ENCODE measurements around the gene TMEM54.
A peak's percentile ranks its signal among the peaks of the same experiment; 100 is the strongest.

TMEM54 gene

DNA sequence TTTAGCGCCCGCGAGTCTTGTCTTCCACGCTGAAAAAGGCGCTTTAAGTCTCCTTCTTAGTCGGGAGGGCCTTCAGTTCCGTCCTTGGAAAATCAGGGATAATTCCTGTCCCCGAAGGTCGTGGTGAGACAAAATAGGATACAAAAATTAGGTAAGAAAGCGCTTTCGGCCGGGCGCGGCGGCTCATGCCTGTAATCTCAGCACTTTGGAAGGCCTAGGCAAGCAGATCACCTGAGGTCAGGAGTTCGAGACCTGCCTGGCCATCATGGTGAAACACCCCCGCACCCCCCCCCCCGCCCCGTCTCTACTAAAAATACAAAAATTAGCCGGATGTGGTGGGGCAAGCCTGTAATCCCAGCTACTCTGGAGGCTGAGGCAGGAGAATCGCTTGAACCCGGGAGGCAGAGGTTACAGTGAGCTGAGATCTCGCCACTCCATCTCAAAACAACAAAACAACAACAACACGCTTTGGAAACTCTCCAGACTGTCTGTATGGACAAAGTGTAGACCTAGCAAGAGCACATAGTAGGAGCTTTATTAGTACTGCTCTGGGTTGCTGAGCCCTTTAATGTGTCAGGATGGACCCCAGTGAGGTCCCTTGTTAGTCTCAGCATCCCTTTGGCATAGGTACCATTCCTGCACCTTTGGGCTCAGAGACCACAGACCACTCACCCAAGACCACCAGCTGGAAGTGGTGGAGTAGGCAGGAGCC, 790 bp upstream of the TMEM54 start:
- ChIA-PET CTCF (interaction anchor here (0.6 to 1.5 kb wide), 5 partner anchors 9 to 405 kb away, joined by 3 read pairs; no protein-coding TSS in a partner anchor), POLR2A (ENCODE audit: low non-redundant PET) (no interaction called here)
- DNase-seq (ENCODE audit: low spot score): no peak
- peak overlapping the region; percentile 30; the same call in 1 of the 2 replicates for H3K27ac ChIP-seq
- TF ChIP-seq CTCF (conservative IDR thresholded peaks at IDR 0.05; ENCODE audit: low read depth): no peak

DNA sequence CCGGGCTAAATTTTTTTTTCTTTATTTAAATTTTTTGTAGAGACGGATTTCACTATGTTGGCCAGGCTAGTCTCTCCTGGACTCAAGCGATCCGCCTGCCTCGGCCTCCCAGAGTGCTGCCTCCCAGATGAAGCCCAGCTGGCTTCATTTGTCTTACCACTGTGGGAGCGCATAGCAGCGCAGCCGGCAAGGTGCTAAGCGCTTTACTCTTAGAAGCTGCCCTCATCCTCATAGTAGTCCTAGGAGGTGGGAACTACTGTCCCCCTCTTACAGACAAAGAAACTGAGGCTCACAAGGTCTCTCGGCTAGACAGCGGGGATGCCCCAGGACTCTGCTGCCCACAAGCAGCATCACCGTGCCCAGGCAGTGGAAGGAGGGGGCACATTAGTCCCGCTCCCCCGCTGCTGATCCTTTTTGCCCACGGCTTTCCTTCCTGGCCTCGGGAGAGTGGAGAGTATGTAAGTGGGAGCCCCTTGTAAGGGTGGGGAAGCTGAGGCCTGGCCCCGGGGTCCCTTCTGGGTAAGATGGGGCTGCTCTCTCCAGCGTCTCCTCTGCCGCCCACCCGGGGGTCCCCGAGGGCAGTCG, 726 bp downstream of the TMEM54 start:
- no peak for DNase-seq (ENCODE audit: low spot score)
- ChIA-PET CTCF (interaction anchor here (0.5 to 0.7 kb wide), 2 partner anchors 24 to 656 kb away, joined by 3 read pairs; no protein-coding TSS in a partner anchor), POLR2A (ENCODE audit: low non-redundant PET) (no interaction called here)
- no peak for TF ChIP-seq CTCF (conservative IDR thresholded peaks at IDR 0.05; ENCODE audit: low read depth)
- H3K27ac ChIP-seq: peak overlapping the region; percentile 1; the same call in 1 of the 2 replicates

- CTCF ChIA-PET: interaction anchor here (1.0 kb wide), 1 partner anchor 156 kb away, joined by 3 read pairs; no protein-coding TSS in a partner anchor
- peak overlapping the region; percentile 1; the same call in 1 of the 2 replicates for H3K27ac ChIP-seq
- TF ChIP-seq CTCF (conservative IDR thresholded peaks at IDR 0.05; ENCODE audit: low read depth): no peak
- POLR2A ChIA-PET (ENCODE audit: low non-redundant PET): interaction anchor here (0.6 kb wide), 1 partner anchor 50 kb away, joined by 4 read pairs; no protein-coding TSS in a partner anchor
- DNase-seq (ENCODE audit: low spot score): no peak
Measured at GRCh38 chr1:32899586-32900296, 1.4 kb downstream of the TMEM54 start.

- ChIA-PET POLR2A (ENCODE audit: low non-redundant PET) (no interaction called here), CTCF (interaction anchor here (1.0 kb wide), 1 partner anchor 157 kb away, joined by 3 read pairs; no protein-coding TSS in a partner anchor)
- peak overlapping the region; percentile 60; the same call in 1 of the 2 replicates for H3K27ac ChIP-seq
- TF ChIP-seq CTCF (conservative IDR thresholded peaks at IDR 0.05; ENCODE audit: low read depth): no peak
- no peak for DNase-seq (ENCODE audit: low spot score)
Measured at GRCh38 chr1:32898958-32899357, 2.2 kb downstream of the TMEM54 start.

- no peak for DNase-seq (ENCODE audit: low spot score)
- CTCF ChIA-PET: interaction anchor here (1.1 kb wide), 1 partner anchor 11 kb away, joined by 3 read pairs; no protein-coding TSS in a partner anchor
- no peak for TF ChIP-seq CTCF (conservative IDR thresholded peaks at IDR 0.05; ENCODE audit: low read depth)
- peak overlapping the region; percentile 60; the same call in 1 of the 2 replicates for H3K27ac ChIP-seq
- POLR2A ChIA-PET (ENCODE audit: low non-redundant PET): no interaction called here
Measured at GRCh38 chr1:32898056-32898455, 3.1 kb downstream of the TMEM54 start.
